HuH-7.5 (cell line): ENCODE results near the gene GYG2.
"Not testable (repeated sequence)": the region's sequence is repeated elsewhere in the genome, so short reads cannot be mapped to it uniquely, and the experiment has no call there.

ENCODE experiments used
- DNase-seq: peaks from one replicate; pipeline ENCODE4 v3.0.0; 2011; ENCODE audit warnings: low spot score

The GYG2 gene

GRCh38 chrX:2828344-2828958 lies at the start of gene GYG2:
TSS of gene GYG2 (plus strand) at chrX:2828930. CDS start at chrX:2830189, 1,259 bp downstream.
- DNase-seq: peak; percentile 15

GRCh38 chrX:2780472-2781225 lies 48.1 kb upstream of the GYG2 start:
- not testable (repeated sequence) for DNase-seq

- no peak for DNase-seq
Measured at GRCh38 chrX:2781226-2781571, 47.5 kb upstream of the GYG2 start.

- no peak for DNase-seq
Measured at GRCh38 chrX:2781698-2782097, 47.0 kb upstream of the GYG2 start.

GRCh38 chrX:2782171-2782570 lies 46.6 kb upstream of the GYG2 start:
- no peak for DNase-seq

- DNase-seq: no peak
Measured at GRCh38 chrX:2782778-2783177, 46.0 kb upstream of the GYG2 start.

GRCh38 chrX:2784026-2784425 lies 44.7 kb upstream of the GYG2 start:
- DNase-seq: no peak

GRCh38 chrX:2785538-2785937 lies 43.2 kb upstream of the GYG2 start:
- DNase-seq: no peak

- DNase-seq: no peak
Measured at GRCh38 chrX:2788980-2789379, 39.8 kb upstream of the GYG2 start.

- DNase-seq: no peak
Measured at GRCh38 chrX:2789569-2789968, 39.2 kb upstream of the GYG2 start.

- DNase-seq: no peak
Measured at GRCh38 chrX:2793752-2794151, 35.0 kb upstream of the GYG2 start.

GRCh38 chrX:2794336-2794735 lies 34.4 kb upstream of the GYG2 start:
- DNase-seq: no peak

GRCh38 chrX:2796808-2797207 lies 31.9 kb upstream of the GYG2 start:
- DNase-seq: not testable (repeated sequence)

- no peak for DNase-seq
Measured at GRCh38 chrX:2799369-2799768, 29.4 kb upstream of the GYG2 start.

GRCh38 chrX:2799980-2800379 lies 28.8 kb upstream of the GYG2 start:
- DNase-seq: not testable (repeated sequence)

GRCh38 chrX:2801223-2801622 lies 27.5 kb upstream of the GYG2 start:
- DNase-seq: no peak

- not testable (repeated sequence) for DNase-seq
Measured at GRCh38 chrX:2802376-2803090, 26.2 kb upstream of the GYG2 start.

- not testable (repeated sequence) for DNase-seq
Measured at GRCh38 chrX:2803486-2803885, 25.2 kb upstream of the GYG2 start.

- DNase-seq: not testable (repeated sequence)
Measured at GRCh38 chrX:2804106-2804843, 24.5 kb upstream of the GYG2 start.

- DNase-seq: not testable (repeated sequence)
Measured at GRCh38 chrX:2804858-2805257, 23.9 kb upstream of the GYG2 start.

- DNase-seq: no peak
Measured at GRCh38 chrX:2811271-2811670, 17.5 kb upstream of the GYG2 start.

- not testable (repeated sequence) for DNase-seq
Measured at GRCh38 chrX:2812161-2812907, 16.4 kb upstream of the GYG2 start.
